HG03457 (cell line): ENCODE measurements around the gene CSNK2A2.

Experiments used
- ATAC-seq: cut with Tn5 transposase; IDR thresholded peaks from one replicate; pipeline ENCODE4 v1.9.1; 2021; ENCODE audit warnings: moderate number of reproducible peaks; ENCODE audit not compliant: unreplicated experiment

The CSNK2A2 gene

GRCh38 chr16:58200004-58200797, 2.3 kb upstream of the CSNK2A2 start:
- ATAC-seq: no peak

GRCh38 chr16:58198803-58199411, 1.0 kb upstream of the CSNK2A2 start:
- ATAC-seq: no peak

GRCh38 chr16:58197314-58198012, 443 bp downstream of the CSNK2A2 start:
- ATAC-seq: peak; percentile 25

- ATAC-seq: no peak
These were observed 1.0 kb downstream of the CSNK2A2 start for GRCh38 chr16:58196898-58197313.

GRCh38 chr16:58195771-58196170, 2.1 kb downstream of the CSNK2A2 start:
- ATAC-seq: no peak

- ATAC-seq: no peak
These were observed 2.6 kb downstream of the CSNK2A2 start for GRCh38 chr16:58195344-58195743.

GRCh38 chr16:58194790-58195189, 3.1 kb downstream of the CSNK2A2 start:
- ATAC-seq: no peak

- no peak for ATAC-seq
These were observed 10.1 kb downstream of the CSNK2A2 start for GRCh38 chr16:58187665-58188421.

- no peak for ATAC-seq
These were observed 10.8 kb downstream of the CSNK2A2 start for GRCh38 chr16:58187092-58187491.

- no peak for ATAC-seq
These were observed 11.5 kb downstream of the CSNK2A2 start for GRCh38 chr16:58186176-58186944.

- no peak for ATAC-seq
These were observed 20.6 kb downstream of the CSNK2A2 start for GRCh38 chr16:58177353-58177710.

GRCh38 chr16:58176608-58177352, 21.1 kb downstream of the CSNK2A2 start:
- no peak for ATAC-seq

GRCh38 chr16:58170223-58170622, 27.7 kb downstream of the CSNK2A2 start:
- no peak for ATAC-seq

GRCh38 chr16:58160855-58161254, 37.1 kb downstream of the CSNK2A2 start:
- no peak for ATAC-seq

- ATAC-seq: no peak
These were observed 39.2 kb downstream of the CSNK2A2 start for GRCh38 chr16:58158725-58159124.

- no peak for ATAC-seq
These were observed 39.9 kb downstream of the CSNK2A2 start for GRCh38 chr16:58157951-58158540.

GRCh38 chr16:58157239-58157638, 40.7 kb downstream of the CSNK2A2 start:
- ATAC-seq: no peak

GRCh38 chr16:58155839-58156238, 42.1 kb downstream of the CSNK2A2 start:
- no peak for ATAC-seq

GRCh38 chr16:58154345-58154744, 43.6 kb downstream of the CSNK2A2 start:
- ATAC-seq: no peak
